NCI-H128 (cell line): ENCODE results near the gene RHOT2.

ENCODE experiments used
- DNase-seq: peaks from one replicate; lab custom pipeline; 2025; ENCODE audit not compliant: unreplicated experiment; lab: John Stamatoyannopoulos, UW

Gene RHOT2

GRCh38 chr16:695355-696089 lies 27.6 kb downstream of the RHOT2 start:
- peak; percentile 65 for DNase-seq

GRCh38 chr16:698911-699671 lies 31.2 kb downstream of the RHOT2 start:
- no peak for DNase-seq

- no peak for DNase-seq
Observed at GRCh38 chr16:700684-701584, 33.0 kb downstream of the RHOT2 start.

GRCh38 chr16:702341-702740 lies 34.4 kb downstream of the RHOT2 start:
- no peak for DNase-seq

GRCh38 chr16:703406-703805 lies 35.5 kb downstream of the RHOT2 start:
- DNase-seq, result no peak

- DNase-seq, result no peak
Observed at GRCh38 chr16:704047-704446, 36.1 kb downstream of the RHOT2 start.

- DNase-seq, result no peak
Observed at GRCh38 chr16:704552-705380, 36.8 kb downstream of the RHOT2 start.

- DNase-seq, result peak; percentile 32
Observed at GRCh38 chr16:705431-706188, 37.7 kb downstream of the RHOT2 start, which contains the start of gene FBXL16. Gene FBXL16 (minus strand): TSS chr16:705801. CDS start chr16:697405, 8,396 bp downstream.

- no peak for DNase-seq
Observed at GRCh38 chr16:706189-707061, 38.5 kb downstream of the RHOT2 start.

- no peak for DNase-seq
Observed at GRCh38 chr16:707062-707538, 39.2 kb downstream of the RHOT2 start.

GRCh38 chr16:708019-708418 lies 40.1 kb downstream of the RHOT2 start:
- DNase-seq, result no peak

GRCh38 chr16:708959-709358 lies 41.0 kb downstream of the RHOT2 start:
- no peak for DNase-seq

- DNase-seq, result peak; percentile 80
Observed at GRCh38 chr16:709566-710499, 41.9 kb downstream of the RHOT2 start.

GRCh38 chr16:710500-711075 lies 42.7 kb downstream of the RHOT2 start:
- no peak for DNase-seq

- DNase-seq, result no peak
Observed at GRCh38 chr16:711084-711483, 43.2 kb downstream of the RHOT2 start.

- no peak for DNase-seq
Observed at GRCh38 chr16:711548-712320, 43.8 kb downstream of the RHOT2 start.
